GM06990 (cell line): Measurements from ENCODE around the gene FRY.
"Not testable (repeated sequence)": the region's sequence is repeated elsewhere in the genome, so short reads cannot be mapped to it uniquely, and the experiment has no call there.

Source experiments
- DNase-seq: peaks from one replicate; pipeline ENCODE4 v3.0.0-alpha.2; 2011; ENCODE audit not compliant: insufficient read length; ENCODE audit errors: extremely low read depth
- H3K27me3 ChIP-seq: replicated peaks from 2 replicates; pipeline ENCODE4 v1.6.0; 2011; ENCODE audit warnings: low read length; ENCODE audit not compliant: control insufficient read depth, insufficient read depth
- H3K36me3 ChIP-seq: 2 replicates; pipeline ENCODE4 v1.5.1; 2011; ENCODE audit warnings: low read length; ENCODE audit not compliant: control insufficient read depth, insufficient read depth
- H3K4me3 ChIP-seq: replicated peaks from 2 replicates; pipeline ENCODE4 v1.5.1; 2011; ENCODE audit warnings: low read depth, mild to moderate bottlenecking, control low read depth, low read length
- CTCF ChIP-seq: IDR thresholded peaks from 2 replicates; pipeline ENCODE4 v1.5.1; 2011; ENCODE audit warnings: low read length, control low read depth, mild to moderate bottlenecking, inconsistent platforms; ENCODE audit not compliant: insufficient read depth, poor library complexity, severe bottlenecking

FRY gene

GRCh38 chr13:32048816-32049215 lies 17.2 kb downstream of the FRY start:
- Histone ChIP-seq H3K36me3 (no peaks in the 10 kb centered on the region), H3K27me3 (no peaks in the 10 kb centered on the region), H3K4me3 (no peak overlapping the region)
- no peak for DNase-seq
- no peak for TF ChIP-seq CTCF

GRCh38 chr13:32051156-32051555 lies 19.6 kb downstream of the FRY start:
- no peak overlapping the region for H3K4me3 ChIP-seq
- H3K36me3 ChIP-seq, result no peaks in the 10 kb centered on the region
- DNase-seq, result no peak
- no peak for TF ChIP-seq CTCF
- H3K27me3 ChIP-seq, result no peaks in the 10 kb centered on the region

- Histone ChIP-seq H3K4me3 (no peak overlapping the region), H3K36me3 (no peaks in the 10 kb centered on the region), H3K27me3 (no peaks in the 10 kb centered on the region)
- no peak for TF ChIP-seq CTCF
- DNase-seq, result no peak
These were observed 24.7 kb downstream of the FRY start for GRCh38 chr13:32056316-32056715.

DNA sequence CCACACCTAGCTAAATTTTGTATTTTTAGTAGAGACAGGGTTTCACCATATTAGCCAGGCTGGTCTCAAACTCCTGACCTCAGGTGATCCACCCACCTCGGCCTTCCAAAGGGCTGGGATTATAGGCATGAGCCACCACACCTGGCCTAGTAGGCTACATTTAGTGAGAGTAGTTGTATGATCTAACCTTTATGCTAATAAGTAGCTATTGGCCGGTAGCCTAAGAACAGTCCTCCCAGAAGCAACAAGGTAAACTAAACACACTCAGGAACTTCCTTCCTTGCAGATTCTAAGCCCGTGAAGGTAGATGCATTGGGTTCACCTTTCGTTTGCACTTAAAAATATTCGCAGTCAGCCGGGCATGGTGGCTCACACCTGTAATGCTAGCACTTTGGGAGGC lies 25.8 kb downstream of the FRY start:
- not testable (repeated sequence) for H3K27me3 ChIP-seq, H3K4me3 ChIP-seq, H3K36me3 ChIP-seq, DNase-seq

DNA sequence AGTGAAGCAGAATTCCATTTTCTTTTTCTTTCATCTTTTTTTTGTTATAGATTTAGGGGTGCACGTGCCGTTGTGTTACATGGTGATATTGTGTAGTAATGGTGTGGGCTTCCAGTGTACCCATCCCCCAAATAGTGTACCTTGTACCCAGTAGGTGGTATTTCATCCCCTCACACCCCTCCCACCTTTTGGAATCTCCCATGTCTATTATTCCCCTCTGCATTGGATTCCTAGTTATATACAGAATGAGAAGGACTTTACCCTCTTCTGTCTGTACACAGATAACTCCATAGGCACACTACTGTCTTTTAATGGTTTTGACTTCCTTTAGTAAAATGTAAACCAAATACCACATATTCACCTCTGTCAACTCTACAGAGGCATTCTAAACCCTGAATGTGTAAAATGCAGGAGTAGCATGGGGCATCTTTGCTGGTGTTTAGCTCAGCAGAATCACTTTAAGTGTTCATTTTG lies 28.0 kb downstream of the FRY start:
- no peak for DNase-seq
- Histone ChIP-seq H3K27me3 (no peaks in the 10 kb centered on the region), H3K36me3 (no peaks in the 10 kb centered on the region)

GRCh38 chr13:32060401-32060878 lies 28.9 kb downstream of the FRY start:
- no peak for DNase-seq
- Histone ChIP-seq H3K36me3 (no peaks in the 10 kb centered on the region), H3K4me3 (no peak overlapping the region), H3K27me3 (no peaks in the 10 kb centered on the region)
- no peak for TF ChIP-seq CTCF

More for the DNA sequence above, 28.0 kb downstream of the FRY start:
- TF ChIP-seq CTCF, result no peak
- H3K4me3 ChIP-seq, result no peak overlapping the region
